ENCODE measurements around the gene EXOC3L4. TPM values are rescaled to one million over a fixed set of nuclear protein-coding genes. Genes with fewer than 3 reads are reported as not detected.

EXOC3L4 gene
- total RNA-seq, 1 experiment from 2014 or later: not detected

DNA sequence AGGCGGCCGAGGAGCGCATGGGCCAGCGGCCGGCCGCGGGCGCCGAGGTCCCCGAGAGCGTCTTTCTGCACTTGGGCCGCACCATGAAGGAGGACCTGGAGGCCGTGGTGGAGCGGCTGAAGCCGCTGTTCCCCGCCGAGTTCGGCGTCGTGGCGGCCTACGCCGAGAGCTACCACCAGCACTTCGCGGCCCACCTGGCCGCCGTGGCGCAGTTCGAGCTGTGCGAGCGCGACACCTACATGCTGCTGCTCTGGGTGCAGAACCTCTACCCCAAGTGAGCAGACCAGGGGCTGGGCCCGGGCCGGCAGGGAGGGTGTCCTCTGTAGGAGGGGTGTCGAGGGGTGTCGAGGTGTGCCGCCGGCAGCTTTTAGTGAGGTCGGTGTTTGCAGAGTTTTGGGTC lies 32.8 kb downstream of the EXOC3L4 start:
- no peaks in the 10 kb centered on the region for H3K27me3 Mint-ChIP-seq (ENCODE audit: insufficient read depth, unreplicated experiment)
- no peak overlapping the region for H3K27ac Mint-ChIP-seq (ENCODE audit: low read depth, unreplicated experiment)
- intact Hi-C loops (cut with micrococcal nuclease): no loop called here
- H3K9me3 Mint-ChIP-seq (ENCODE audit: unreplicated experiment): no peaks in the 10 kb centered on the region
- H3K4me3 Mint-ChIP-seq (ENCODE audit: unreplicated experiment): no peak overlapping the region
- peaks cover 50% of the 10 kb centered on the region for H3K4me1 Mint-ChIP-seq (ENCODE audit: insufficient read depth, unreplicated experiment)
- no TSS peak for BruUV-seq (replicated peaks)
- CTCF ChIA-PET: interaction anchor here (0.6 to 7.3 kb wide), 15 partner anchors 8 to 263 kb away, joined by 3 to 50 read pairs (median 4); no protein-coding TSS in a partner anchor
- TF ChIP-seq CTCF (IDR thresholded peaks at IDR 0.05; ENCODE audit: unreplicated experiment): no peak
- DNase-seq (ENCODE audit: unreplicated experiment): no peak
- H3K36me3 Mint-ChIP-seq (ENCODE audit: insufficient read depth, unreplicated experiment): no peaks in the 10 kb centered on the region
- POLR2A ChIA-PET: interaction anchor here (0.7 to 2.0 kb wide), 7 partner anchors 10 to 206 kb away, joined by 3 to 10 read pairs (median 4); partner anchors contain the start of gene EIF5

DNA sequence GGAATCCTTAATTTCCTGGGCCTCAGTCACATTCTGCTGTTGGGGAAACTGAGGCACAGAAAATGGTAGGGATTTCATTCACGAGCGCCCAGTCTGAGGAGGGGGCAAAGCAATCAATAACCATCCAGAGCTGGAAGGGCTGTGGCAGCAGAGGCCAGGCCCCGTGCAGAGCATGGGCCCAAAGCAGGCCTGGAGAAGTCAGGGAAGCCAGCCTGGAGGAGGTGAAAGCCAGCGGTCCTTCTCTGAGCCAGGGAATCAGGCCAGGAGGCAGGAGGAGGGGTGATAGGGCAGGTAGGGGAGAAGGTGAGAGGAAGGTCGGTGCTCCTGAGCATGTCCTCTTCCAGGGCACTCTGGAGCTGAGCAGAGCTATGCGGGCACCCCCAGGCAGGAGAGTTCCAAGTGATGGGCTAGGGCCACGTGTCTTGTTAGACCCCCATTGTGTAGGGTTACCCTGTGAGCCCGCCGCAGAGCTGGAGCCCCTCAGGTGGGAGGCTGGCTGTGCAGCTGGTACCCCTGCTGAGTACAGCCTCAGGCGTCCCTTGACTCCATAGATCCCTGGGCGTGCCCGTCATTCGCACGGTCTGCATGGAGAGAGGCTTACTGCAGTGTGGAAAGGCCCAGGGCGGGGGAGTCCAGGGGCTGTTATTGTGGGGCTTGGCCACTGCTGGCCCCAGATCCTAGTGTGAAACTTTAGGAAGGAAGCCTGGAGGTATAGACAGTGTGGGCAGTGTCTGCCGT lies 33.5 kb downstream of the EXOC3L4 start:
- ChIA-PET POLR2A (interaction anchor here (1.3 to 2.0 kb wide), 4 partner anchors 9 to 208 kb away, joined by 3 to 10 read pairs (median 4); partner anchors contain the start of gene EIF5), CTCF (interaction anchor here (0.7 to 7.3 kb wide), 9 partner anchors 8 to 262 kb away, joined by 3 to 50 read pairs (median 4); no protein-coding TSS in a partner anchor)
- peak overlapping the region; percentile 37 for H3K4me3 Mint-ChIP-seq (ENCODE audit: unreplicated experiment)
- BruUV-seq (replicated peaks): no TSS peak
- peak overlapping the region; percentile 11 for H3K27ac Mint-ChIP-seq (ENCODE audit: low read depth, unreplicated experiment)
- no peak for TF ChIP-seq CTCF (IDR thresholded peaks at IDR 0.05; ENCODE audit: unreplicated experiment)
- no peaks in the 10 kb centered on the region for H3K36me3 Mint-ChIP-seq (ENCODE audit: insufficient read depth, unreplicated experiment)
- no peaks in the 10 kb centered on the region for H3K9me3 Mint-ChIP-seq (ENCODE audit: unreplicated experiment)
- DNase-seq (ENCODE audit: unreplicated experiment): peak; percentile 76
- H3K27me3 Mint-ChIP-seq (ENCODE audit: insufficient read depth, unreplicated experiment): no peaks in the 10 kb centered on the region
- intact Hi-C loops (cut with micrococcal nuclease): no loop called here
- peaks cover 50% of the 10 kb centered on the region for H3K4me1 Mint-ChIP-seq (ENCODE audit: insufficient read depth, unreplicated experiment)

GRCh38 chr14:103128631-103129300 lies 34.2 kb downstream of the EXOC3L4 start:
- no peaks in the 10 kb centered on the region for H3K27me3 Mint-ChIP-seq (ENCODE audit: insufficient read depth, unreplicated experiment)
- H3K27ac Mint-ChIP-seq (ENCODE audit: low read depth, unreplicated experiment): peak overlapping the region; percentile 11
- no peak for TF ChIP-seq CTCF (IDR thresholded peaks at IDR 0.05; ENCODE audit: unreplicated experiment)
- H3K4me1 Mint-ChIP-seq (ENCODE audit: insufficient read depth, unreplicated experiment): peaks cover 50% of the 10 kb centered on the region
- ChIA-PET POLR2A (interaction anchor here (0.9 to 2.0 kb wide), 5 partner anchors 8 to 207 kb away, joined by 3 to 10 read pairs (median 5); no protein-coding TSS in a partner anchor), CTCF (interaction anchor here (0.6 to 7.3 kb wide), 5 partner anchors 9 to 262 kb away, joined by 3 to 50 read pairs (median 4); no protein-coding TSS in a partner anchor)
- H3K9me3 Mint-ChIP-seq (ENCODE audit: unreplicated experiment): no peaks in the 10 kb centered on the region
- H3K4me3 Mint-ChIP-seq (ENCODE audit: unreplicated experiment): peak overlapping the region; percentile 37
- intact Hi-C loops (cut with micrococcal nuclease): no loop called here
- BruUV-seq (replicated peaks): no TSS peak
- no peaks in the 10 kb centered on the region for H3K36me3 Mint-ChIP-seq (ENCODE audit: insufficient read depth, unreplicated experiment)
- peak; percentile 85 for DNase-seq (ENCODE audit: unreplicated experiment)
